Epithelial cell of esophagus (primary cell): ENCODE data around the gene RAB3GAP2.
"Not testable (repeated sequence)": the region's sequence is repeated elsewhere in the genome, so short reads cannot be mapped to it uniquely, and the experiment has no call there.

Experiments used
- DNase-seq: peaks from one replicate; pipeline ENCODE4 v3.0.0; 2010; ENCODE audit warnings: low read depth
- H3K4me3 ChIP-seq: 2 replicates; pipeline ENCODE4 v1.5.1; 2011; ENCODE audit warnings: mild to moderate bottlenecking, low read length, control low read depth
- TF ChIP-seq, protein P1 (sequence below): IDR thresholded peaks from 2 replicates; pipeline ENCODE4 v1.5.1; 2011; ENCODE audit warnings: low read depth, mild to moderate bottlenecking, low read length, control low read depth, inconsistent platforms; ENCODE audit not compliant: insufficient read depth; ENCODE audit errors: missing control alignments

Gene RAB3GAP2

DNA sequence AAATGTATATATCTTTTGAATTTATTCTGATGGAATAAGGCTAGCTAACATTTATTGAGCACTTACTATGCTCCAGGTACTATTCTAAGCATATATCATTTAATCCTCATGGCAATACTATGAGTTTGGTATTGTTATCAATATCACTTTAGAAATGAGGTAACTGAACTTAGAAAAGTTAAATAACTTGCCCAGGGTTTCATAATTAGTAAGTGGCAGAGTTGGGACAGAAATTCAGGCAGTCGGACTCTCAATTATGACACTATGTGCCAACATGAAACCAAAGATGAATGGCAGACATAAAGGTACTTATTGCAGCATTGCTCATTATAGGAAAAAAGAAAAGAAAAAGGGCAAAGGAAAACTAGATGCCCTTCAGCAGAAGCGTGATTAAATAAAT lies 48.2 kb downstream of the RAB3GAP2 start:
- no peak for DNase-seq
- H3K4me3 ChIP-seq = no peak overlapping the region
- TF ChIP-seq, protein P1, sequence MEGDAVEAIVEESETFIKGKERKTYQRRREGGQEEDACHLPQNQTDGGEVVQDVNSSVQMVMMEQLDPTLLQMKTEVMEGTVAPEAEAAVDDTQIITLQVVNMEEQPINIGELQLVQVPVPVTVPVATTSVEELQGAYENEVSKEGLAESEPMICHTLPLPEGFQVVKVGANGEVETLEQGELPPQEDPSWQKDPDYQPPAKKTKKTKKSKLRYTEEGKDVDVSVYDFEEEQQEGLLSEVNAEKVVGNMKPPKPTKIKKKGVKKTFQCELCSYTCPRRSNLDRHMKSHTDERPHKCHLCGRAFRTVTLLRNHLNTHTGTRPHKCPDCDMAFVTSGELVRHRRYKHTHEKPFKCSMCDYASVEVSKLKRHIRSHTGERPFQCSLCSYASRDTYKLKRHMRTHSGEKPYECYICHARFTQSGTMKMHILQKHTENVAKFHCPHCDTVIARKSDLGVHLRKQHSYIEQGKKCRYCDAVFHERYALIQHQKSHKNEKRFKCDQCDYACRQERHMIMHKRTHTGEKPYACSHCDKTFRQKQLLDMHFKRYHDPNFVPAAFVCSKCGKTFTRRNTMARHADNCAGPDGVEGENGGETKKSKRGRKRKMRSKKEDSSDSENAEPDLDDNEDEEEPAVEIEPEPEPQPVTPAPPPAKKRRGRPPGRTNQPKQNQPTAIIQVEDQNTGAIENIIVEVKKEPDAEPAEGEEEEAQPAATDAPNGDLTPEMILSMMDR = no peak

DNA sequence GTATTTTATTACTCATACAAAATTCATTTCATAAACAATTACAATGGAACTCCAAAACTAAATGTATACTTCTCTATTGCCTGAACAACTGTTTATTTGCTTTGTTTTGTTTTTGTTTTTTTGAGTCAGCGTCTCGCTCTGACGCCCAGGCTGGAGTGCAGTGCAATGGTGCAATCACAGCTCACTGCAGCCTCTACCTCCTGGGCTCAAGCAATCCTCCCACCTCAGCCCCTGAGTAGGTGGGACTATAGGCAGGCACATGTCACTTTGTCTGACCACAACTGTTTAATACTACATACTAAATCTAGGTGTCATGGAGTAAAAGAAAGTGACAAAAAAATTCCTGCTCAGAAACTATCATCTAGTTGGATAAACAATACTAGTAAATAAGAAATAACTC lies 49.3 kb downstream of the RAB3GAP2 start:
- TF ChIP-seq, protein P1 = no peak
- DNase-seq = no peak
- H3K4me3 ChIP-seq = no peak overlapping the region

DNA sequence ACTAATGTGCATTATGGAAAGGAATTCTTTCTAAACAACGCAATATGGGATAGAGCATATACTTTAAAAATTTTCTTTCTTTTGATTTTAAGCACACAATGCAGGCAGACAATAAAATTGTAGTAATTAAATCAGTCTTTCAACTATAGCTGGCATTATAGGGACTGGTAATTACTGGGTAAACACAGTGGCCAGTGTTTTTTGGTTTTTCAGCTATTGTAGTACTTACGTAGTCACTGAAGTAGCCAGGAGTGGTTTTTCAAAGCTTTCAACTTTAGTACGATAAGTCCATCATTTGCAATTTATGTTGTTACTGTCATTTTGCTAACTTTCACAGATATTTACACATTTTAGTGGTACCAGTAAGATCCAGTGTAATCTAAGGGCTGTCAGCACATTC lies 50.6 kb downstream of the RAB3GAP2 start:
- H3K4me3 ChIP-seq = no peak overlapping the region
- TF ChIP-seq, protein P1 = no peak
- DNase-seq = no peak

DNA sequence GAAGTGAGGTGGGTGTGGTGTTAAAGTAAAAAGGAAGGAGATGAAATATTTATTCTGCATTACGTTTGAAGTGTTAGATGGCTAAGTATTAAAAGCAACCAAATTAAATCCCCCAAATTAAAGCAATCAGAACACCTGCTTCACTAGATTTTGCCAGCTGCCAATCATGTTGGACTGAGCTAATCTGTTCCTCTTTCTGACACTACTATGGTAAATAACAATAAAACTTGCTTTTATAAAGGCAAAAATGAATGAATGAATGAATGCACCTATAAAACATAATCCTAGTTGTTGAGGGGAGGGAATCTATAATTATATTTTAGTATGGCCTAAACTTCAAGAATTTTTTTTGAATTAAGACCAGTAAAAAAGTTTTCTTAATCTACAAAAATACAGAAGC lies 51.0 kb downstream of the RAB3GAP2 start:
- DNase-seq = no peak
- TF ChIP-seq, protein P1 = no peak
- H3K4me3 ChIP-seq = no peak overlapping the region

DNA sequence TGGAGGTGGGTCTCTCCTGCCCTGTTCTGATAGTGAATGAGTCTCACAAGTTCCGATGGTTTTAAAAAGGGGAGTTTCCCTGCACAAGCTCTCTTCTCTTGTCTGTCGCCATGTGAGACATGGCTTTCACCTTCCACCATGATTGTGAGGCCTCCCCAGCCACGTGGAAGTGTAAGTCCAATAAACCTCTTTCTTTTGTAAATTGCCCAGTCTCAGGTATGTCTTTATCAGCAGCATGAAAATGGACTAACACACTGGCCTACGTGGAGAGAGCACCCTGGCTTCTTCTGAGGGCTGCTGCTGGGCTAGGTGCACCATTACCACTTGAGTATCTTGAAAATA lies 51.6 kb downstream of the RAB3GAP2 start:
- DNase-seq, H3K4me3 ChIP-seq: not testable (repeated sequence)

DNA sequence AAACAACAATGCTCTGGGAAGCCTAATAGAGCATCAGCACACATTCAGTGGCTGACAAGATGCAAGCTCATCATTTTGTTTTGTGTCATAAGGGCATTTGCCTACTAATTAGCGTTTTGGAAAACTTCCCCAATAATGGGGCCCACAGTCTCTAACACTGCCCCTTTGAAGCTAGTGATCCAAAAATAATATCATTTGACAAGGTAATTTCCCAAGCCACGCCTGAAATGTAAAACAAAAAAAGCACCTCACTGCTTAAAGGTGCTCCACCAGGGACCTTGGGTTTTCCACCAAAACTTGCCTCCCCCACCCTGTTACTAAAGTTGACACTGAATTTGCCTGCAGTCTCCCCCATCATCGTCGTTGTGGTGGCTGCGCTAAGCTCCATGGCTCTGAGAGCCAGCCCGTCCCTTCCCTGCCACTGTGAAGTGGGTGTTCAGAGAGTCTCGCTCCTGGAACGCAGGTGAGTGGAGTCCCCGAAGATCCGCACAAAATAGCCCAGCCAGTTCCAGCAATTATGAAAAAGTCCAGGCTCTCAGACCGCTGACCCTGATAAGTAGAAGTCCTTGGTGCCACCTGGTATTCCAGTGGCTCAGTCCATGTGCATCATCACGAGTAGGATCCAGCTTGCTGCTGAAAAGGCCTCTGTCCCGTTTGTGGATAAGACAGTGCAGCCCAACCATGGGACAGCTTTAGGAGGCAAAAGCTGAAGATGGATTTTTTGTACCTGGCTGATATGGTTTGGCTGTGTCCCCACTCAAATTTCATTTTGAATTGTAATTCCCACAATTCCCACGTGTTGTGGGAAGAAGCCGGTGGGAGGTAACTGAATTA lies 52.2 kb downstream of the RAB3GAP2 start:
- no peak for DNase-seq
- TF ChIP-seq, protein P1 = no peak
- H3K4me3 ChIP-seq = no peak overlapping the region

DNA sequence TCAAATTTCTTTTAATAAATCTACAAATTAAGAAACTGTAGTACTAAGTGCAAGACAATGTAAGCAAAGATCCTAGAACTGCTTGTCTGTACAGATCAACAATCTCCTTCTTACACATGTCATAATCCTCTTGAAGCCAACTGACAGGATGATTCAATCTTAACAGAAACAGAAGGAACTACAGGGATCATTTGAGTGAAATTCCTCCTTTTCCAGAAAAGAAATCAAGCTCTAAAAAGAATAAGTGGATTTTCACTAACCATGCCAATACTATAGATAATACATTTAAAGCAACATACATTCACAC lies 53.2 kb downstream of the RAB3GAP2 start:
- peak; percentile 37 for DNase-seq
- no peak overlapping the region for H3K4me3 ChIP-seq
- TF ChIP-seq, protein P1 = no peak
